HCT116 (cell line): ENCODE results near the gene CISD1.
"Not testable (repeated sequence)": the region's sequence is repeated elsewhere in the genome, so short reads cannot be mapped to it uniquely, and the experiment has no call there.

Experiments
- ATF3 ChIP-seq: IDR thresholded peaks from 2 replicates; pipeline ENCODE4 v1.6.1; 2012
- CTCF ChIP-seq, 3 experiments: fragments of 200-600 bp in 1 of 3; sonication (generic) in 1 of 3; IDR thresholded peaks in 2 of 3; conservative IDR thresholded peaks in 1 of 3; 2 replicates each; pipeline ENCODE4 v1.5.1; 2012 to 2017; ENCODE audit warnings: low read depth in 2 of 3, low read length in 2 of 3, antibody characterized with exemption in 1 of 3, borderline replicate concordance in 1 of 3, control low read depth in 1 of 3, mild to moderate bottlenecking in 1 of 3, mixed read lengths in 1 of 3, mixed run types in 1 of 3, moderate library complexity in 1 of 3; ENCODE audit not compliant: insufficient read depth in 1 of 3
- EZH2 ChIP-seq: fragments of 200-600 bp; sonication (generic); IDR thresholded peaks from 2 replicates; pipeline ENCODE4 v1.6.1; 2017; ENCODE audit warnings: antibody characterized with exemption, mixed run types
- POLR2A ChIP-seq: IDR thresholded peaks from 2 replicates; pipeline ENCODE4 v1.7.0; 2011; ENCODE audit warnings: borderline replicate concordance; ENCODE audit not compliant: insufficient read depth, insufficient read length; ENCODE audit errors: extremely low read depth
- POLR2AphosphoS5 ChIP-seq: IDR thresholded peaks from 2 replicates; pipeline ENCODE4 v1.6.1; 2011; ENCODE audit warnings: mild to moderate bottlenecking, low read depth, low read length, moderate library complexity
- RAD21 ChIP-seq: IDR thresholded peaks from 2 replicates; pipeline ENCODE4 v1.6.1; 2012; ENCODE audit warnings: low read depth, mild to moderate bottlenecking
- SP1 ChIP-seq: IDR thresholded peaks from 2 replicates; pipeline ENCODE4 v1.6.1; 2012; ENCODE audit warnings: low read depth
- ZBTB33 ChIP-seq: IDR thresholded peaks from 2 replicates; pipeline ENCODE4 v1.6.1; 2011; ENCODE audit warnings: mild to moderate bottlenecking, low read length, moderate library complexity; ENCODE audit not compliant: insufficient replicate concordance; ENCODE audit errors: extremely low read depth
- ZFX ChIP-seq: fragments of 450-650 bp; IDR thresholded peaks from 2 replicates; pipeline ENCODE4 v1.6.1; 2017
- ZNF274 ChIP-seq: fragments of 200-500 bp; sonication (Bioruptor generic); IDR thresholded peaks from 2 replicates; pipeline ENCODE4 v1.6.1; 2014; ENCODE audit warnings: mild to moderate bottlenecking, low read depth, low read length, inconsistent platforms

GRCh38 chr10:58244242-58244641 is 24.7 kb upstream of the CISD1 start:
- not testable (repeated sequence) for TF ChIP-seq POLR2AphosphoS5; ZBTB33; RAD21; CTCF (IDR thresholded peaks at IDR 0.05 in 2 of 3, conservative IDR thresholded peaks at IDR 0.05 in 1 of 3; ENCODE audit: borderline replicate concordance in 1 of 3, insufficient read depth in 1 of 3, low read depth in 2 of 3, low read length in 2 of 3); ATF3; EZH2; POLR2A; ZNF274; SP1; ZFX
